ENCODE measurements around the gene BRINP1.
A peak's percentile ranks its signal among the peaks of the same experiment; 100 is the strongest.

BRINP1 gene

DNA sequence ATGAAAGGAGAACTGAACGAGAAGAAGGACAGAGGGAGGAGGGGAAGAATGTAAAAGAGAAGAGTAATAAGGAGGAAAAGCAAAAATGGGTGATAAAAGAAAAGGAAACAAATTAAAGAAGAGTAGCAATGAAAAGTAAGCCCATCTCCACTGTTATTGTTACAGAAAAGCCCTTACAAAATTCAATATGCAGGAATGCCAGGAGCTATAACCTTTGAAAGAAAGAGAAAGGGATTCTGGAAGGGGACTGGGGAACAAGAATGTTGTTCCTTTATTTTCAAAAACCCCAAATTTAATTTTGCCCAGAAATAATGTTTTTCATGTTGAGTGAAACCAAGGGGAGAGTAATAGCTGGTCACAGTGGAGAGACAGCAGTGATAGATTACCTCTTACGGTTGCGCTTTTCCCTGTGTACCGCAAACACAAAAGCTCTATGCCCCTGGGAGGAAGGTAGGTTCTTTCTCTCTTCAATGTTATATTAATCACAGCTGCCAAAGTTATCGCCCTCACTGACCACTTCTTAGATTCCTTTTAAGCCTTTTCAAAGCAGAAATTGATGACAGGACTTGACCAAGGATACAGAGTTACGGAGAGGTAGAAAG is 86.7 kb downstream of the BRINP1 start:
- DNase-seq (ENCODE audit: low read depth, low spot score), result no peak

DNA sequence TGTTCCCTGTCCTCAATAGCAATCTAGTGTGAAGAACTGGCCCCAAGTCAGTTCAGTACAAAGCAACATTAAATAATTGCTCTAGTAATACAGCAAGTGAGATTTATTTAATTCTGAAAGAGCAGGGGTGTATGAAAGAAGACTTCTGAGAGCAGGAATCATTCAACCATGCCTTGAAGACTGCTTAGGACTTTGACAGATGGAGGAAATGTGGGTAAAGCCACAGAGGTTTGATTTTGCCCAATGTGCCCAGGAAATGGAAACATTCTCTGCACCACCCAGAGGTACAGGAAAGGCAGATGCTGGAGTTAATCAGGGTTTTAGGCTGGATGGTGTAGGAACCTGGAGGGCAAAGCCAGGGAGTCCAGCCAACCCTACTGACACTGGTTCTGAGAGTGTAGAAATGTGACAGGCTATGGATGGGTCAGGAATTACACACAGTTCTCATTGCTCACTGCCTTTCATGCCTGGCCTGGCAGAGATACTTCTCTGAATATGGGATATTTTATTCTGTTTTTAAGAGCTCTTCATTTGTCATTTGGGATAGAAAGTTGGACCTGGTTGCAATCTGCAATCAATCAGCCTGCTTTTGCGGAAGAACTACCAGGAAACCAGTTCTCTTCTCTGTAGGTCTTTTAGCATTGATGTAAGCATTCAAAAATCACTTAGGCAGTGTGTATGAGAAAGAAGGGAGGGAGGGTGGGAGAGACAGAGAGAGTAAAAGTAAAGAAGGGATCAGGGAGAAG is 88.3 kb downstream of the BRINP1 start:
- no peak for DNase-seq (ENCODE audit: low read depth, low spot score)

DNA sequence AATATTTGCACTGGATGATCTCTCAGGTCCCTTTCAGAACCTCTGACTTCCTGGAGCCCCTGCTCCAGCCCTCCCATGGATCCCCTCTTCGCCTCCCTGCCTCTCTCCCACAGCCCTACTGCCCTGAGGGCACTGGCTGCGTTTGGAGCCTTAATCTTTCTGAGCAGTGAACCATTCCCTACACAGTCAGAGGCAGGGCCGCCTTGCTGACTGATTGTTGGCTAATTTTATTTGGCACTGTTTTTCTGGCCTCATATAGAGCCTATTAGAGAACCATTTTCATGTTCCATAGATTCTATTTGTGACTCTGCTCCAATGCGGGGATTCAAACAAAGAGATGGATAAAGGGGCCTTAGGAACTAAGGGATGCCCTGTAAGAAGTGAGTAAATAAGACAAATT is 91.1 kb downstream of the BRINP1 start:
- peak; percentile 80 for DNase-seq (ENCODE audit: low read depth, low spot score)

DNA sequence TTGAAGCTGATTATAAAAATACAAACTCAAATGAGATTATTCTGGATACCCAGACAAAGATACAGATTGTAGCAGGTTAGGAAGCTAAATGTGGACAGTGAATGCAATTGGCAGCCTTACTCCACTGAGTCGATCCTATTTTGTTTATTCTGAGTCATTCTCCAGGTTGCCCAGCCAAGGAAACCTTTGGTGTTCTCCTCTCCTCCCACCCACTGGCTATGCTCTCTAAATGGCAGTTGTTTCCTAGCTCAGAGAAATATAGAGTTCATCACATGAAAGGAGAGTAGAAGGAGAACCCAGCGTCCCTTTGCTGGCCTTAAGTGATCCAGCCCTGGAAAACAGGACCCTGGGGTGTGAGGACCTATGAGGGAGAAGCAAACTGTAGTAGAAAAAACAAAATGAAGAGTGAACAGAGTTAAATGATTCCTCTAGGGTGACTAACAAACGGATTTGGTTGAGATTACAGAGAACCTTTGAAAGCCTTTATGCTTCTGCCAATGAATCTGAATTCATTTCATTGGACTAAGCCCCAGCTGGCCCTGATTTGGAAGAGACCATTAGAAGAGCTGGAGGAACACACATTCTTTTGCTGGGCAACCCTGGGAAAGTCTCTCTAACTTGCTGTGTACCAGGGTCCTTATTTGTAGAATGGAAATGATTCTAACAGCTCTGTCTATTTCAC is 95.1 kb downstream of the BRINP1 start:
- no peak for DNase-seq (ENCODE audit: low read depth, low spot score)

DNA sequence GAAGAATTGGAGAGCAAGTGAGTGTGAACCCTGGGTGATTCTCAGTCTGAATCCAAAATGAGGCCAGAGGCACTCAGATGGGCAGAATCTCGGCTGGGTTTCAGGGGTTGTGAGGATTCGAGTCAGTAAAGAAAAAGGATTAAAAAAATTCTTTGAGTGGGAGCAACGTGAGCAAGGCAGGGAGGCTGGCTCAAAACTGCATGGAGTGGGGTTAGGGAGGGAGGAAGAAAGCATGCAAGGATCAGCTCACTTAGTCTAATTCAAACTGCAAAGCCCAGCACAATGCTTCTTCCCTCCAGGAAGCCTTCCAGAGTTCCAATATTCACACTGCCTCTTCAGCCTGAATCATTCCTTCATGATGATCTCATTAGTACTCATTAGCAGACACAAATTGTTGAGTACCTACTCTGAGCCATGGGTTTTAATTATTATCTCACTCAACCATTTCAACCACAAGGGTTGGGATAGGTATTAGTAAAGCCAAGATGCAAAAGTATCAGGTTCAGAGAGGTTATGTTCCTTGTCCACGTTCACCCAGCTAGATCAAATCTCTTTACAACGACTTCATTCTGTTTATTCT is 95.8 kb downstream of the BRINP1 start:
- DNase-seq (ENCODE audit: low read depth, low spot score), result no peak

DNA sequence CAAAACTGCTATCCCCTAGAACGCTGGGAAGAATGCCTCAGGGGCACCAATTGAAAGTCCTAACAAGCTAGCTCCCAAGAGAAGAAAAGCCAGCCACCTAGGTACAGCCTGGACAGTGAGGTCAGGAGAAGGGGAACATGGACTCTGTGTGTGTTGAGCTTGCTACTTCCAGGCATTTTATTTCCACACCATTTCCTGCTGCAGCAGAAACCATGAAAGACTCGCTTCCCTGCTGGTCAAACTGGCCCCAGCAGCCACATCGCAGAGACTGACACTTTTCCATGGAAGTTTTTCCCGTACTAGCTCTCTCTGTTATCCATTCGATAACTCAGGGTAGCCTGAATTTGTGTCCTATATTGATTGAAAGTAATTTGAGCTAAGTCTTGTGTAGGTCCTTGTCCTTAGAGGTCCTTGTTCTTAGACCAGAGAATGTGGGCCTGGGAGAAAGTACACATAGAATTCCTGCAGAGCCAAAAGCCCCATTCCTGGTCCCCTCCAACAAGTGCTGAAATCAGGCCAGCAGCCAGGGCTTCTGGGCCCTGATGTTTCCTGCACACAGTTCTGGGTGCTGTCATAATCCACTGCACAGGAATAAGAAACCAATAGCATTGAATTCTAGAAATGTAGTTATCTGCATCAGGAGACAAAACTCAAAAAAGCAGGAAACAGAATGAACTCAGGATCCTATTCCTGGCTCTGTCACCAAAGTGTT is 96.6 kb downstream of the BRINP1 start:
- peak; percentile 15 for DNase-seq (ENCODE audit: low read depth, low spot score)

DNA sequence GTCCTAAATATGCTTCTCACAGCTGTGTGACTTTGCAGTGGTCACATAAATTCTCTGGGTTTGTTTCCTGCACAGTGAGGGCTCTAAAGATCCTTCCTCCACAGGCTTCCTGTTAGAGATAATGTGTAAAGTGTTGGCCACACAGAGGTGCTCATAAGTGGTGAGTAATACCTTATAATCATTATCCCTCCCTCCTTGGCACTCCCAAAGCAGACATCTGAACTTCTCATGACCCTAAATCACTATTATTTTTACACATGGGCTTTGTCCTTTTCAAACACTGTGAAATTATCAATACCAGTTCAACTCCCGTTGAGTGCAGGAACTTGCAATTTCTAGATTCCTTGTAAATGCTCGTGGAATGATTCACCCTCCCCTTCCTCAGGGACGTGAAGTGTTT is 100.2 kb downstream of the BRINP1 start:
- DNase-seq (ENCODE audit: low read depth, low spot score), result no peak

DNA sequence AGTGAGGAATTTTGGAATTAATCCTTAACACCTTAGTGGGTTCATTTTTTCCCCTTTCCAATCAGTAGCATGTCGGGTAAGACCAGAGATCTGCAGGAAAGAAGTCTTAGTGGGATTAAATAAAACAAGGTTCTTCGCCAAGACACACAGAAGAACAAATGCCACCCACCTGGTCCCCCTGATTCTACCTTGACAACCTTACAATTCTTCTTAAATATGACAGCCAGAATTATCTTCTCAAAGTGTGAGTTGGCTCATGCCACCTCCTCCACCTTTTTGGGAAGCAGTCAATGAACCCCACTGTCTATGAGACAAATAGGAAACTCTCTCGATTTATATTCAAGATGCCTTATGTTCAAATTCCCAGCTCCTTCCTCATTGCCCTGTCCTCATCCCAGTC is 105.1 kb downstream of the BRINP1 start:
- DNase-seq (ENCODE audit: low read depth, low spot score), result no peak

DNA sequence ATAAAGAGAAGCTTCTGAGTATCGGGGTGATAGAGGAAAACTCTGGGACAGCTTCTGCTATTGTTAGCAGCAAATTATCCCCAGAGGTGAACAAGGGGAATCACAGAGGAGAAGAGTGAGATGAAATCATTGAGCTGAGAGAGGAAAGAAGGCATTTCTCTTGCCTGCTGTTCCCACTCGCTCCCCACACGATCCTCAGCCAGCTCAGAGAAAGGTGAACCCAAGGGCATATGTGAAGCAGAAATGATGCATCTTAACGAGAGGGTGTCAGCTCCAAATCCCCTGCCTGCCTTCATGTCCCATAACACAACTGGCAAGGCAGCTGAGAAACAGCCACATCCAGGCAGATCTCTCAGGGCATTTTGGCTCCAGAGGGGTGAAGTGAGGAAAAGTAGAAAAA is 111.6 kb downstream of the BRINP1 start:
- DNase-seq (ENCODE audit: low read depth, low spot score), result no peak

DNA sequence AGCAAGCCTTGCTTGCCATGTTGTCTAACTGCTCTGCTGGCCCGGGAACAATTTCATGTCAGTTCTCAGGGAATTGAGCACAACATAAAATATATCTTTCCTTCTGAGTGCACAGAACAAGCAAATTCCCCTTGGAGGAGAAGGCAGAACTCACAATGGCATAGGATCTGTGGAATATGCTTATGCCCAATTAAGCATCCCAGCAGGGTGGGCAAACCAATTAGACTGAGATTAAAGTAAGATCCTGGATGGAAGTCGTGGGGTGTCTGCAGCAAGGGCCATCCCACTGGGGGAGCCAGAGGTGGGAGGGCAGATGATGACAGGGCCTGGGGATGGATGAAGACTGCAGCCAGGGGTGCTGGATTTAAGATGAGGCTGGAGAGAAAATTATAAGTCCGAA is 114.1 kb downstream of the BRINP1 start:
- DNase-seq (ENCODE audit: low read depth, low spot score), result no peak

DNA sequence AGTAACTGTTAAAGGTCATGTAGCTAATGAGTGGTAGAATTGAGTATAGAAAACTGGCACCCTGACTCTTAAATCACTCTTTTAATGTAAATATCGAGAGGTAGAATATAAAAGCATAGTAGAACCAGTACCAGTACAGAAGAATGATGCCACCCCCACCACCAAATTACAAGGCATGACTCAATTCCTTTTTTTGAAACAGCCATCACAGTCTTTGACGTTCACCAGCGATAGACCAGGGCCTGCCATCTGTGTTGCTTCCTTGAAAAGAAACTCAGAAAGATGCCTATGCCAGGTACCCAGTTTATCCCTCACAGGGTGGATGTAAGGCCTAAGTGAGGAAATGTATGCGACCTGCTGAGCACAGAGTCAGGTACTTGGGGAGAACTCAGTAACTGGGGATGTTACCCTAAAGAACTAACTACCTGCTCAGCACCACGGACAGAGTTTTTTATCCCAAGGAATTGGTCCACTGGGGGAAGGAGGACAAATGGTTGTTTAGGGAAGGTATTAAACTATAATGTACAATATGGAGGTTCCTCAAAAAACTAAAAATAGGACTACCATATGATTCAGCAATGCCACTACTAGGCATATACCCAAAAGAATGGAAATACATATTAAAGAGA is 116.5 kb downstream of the BRINP1 start:
- DNase-seq (ENCODE audit: low read depth, low spot score), result no peak

DNA sequence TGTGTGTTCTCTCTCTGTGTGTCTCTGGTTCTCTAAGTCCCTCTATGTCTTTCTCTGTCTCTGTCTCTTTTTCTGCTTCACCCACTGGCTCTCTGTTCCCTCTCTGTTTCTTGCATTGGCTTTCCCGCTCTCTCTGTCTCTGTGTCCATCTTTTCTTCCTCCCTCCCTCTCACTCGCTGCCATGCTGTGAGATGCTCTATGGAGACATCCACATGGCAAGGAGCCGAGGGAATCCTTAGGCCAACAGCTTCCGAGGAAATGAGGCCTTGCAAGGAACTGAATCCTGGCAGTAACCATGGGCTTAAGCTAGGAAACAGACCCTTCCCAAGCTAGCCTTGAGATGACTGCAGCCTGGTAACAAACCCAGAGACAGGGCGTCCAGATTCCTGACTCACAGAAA is 117.3 kb downstream of the BRINP1 start:
- no peak for DNase-seq (ENCODE audit: low read depth, low spot score)

DNA sequence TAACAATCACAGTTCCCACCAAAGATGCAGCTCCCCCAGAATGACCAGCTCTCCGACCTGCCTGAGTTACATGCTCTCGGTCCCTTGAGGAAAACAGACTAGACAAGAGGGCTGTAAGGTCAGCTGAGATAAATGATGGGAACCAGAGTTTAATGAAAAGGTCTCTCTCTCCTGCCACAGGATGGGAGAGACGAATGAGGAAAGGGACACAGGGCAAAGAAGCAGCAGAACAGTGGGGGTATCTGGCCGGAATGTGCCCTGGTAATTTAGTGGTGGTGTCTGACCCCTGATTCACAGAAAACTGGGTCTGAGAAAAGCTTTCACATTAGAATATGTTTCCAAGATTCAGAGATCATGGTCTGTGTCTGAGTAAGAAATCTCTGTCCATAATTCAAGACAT is 118.5 kb downstream of the BRINP1 start:
- no peak for DNase-seq (ENCODE audit: low read depth, low spot score)

DNA sequence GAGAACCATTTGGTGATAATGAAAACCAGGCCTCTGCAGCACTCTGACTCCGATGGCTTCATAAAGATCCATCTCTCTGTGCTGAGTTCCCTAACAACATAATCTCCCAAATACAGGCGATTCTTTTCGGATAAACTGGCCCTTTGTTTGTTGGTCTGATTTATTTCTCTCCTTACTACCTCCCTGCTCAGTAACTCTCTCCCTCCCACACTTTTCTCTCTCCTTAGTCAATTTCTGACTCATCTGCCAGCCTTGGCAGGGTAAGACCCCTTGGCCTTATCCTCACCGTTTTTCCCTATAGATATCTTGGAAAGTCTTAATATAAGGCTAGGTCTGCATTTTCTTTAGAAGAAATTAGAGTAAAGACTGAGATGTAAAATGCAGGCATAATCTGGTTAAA is 128.7 kb downstream of the BRINP1 start:
- no peak for DNase-seq (ENCODE audit: low read depth, low spot score)

DNA sequence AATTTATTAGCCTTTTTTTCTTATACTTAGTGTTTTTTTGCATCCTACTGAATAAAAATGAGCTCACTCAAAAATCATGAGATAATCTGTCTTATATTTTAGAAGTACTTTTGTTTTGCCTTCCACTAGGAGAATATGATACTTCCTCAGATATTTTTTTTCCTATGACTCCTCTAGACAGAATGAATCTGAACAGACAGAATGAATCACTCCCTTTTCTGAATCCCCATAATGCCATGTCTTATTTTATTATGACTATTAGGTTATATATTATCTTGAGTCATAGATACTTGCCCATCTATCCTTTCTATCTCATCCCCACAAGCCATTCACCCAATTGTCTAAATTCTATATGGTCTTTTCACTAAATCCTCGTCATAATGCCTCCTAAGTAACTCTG is 134.6 kb downstream of the BRINP1 start:
- no peak for DNase-seq (ENCODE audit: low read depth, low spot score)

DNA sequence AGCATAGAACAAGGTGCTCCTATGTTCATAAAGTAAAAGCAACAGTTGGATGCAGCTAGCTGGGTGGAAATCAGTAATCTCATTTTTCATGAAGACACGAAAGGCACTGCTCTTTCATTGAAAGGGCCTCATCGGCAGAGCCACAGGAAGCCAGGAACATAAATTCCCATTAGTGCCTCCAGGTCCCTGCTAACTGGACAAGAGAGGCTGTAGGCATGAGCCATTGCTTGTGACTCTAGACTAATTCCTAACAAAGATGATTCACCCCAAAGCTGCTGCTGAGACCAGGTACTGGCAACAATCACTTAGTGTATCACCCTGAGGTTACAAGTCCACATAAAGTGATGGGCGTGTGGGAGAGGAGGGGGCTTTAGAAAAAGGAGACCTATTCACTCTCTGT is 141.8 kb downstream of the BRINP1 start:
- DNase-seq (ENCODE audit: low read depth, low spot score), result no peak

DNA sequence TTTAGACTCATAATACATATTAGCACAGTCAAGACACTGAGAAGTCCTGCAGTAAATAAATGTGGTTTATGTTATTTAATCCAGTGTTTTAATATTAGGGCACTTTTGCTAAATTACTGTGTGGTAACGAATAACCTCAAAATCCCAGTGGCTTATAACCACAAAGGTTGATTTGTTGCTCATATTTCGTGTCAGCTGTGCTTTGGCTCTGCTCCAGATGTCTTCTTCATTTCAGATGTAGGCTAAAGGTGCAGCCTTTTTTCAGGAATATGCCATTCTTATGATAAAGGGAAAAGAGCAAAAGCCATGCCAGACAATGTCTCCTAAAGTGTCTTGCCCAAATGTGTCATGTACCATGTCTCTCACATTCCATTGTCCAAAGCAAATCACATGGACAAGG is 144.8 kb downstream of the BRINP1 start:
- DNase-seq (ENCODE audit: low read depth, low spot score), result no peak

DNA sequence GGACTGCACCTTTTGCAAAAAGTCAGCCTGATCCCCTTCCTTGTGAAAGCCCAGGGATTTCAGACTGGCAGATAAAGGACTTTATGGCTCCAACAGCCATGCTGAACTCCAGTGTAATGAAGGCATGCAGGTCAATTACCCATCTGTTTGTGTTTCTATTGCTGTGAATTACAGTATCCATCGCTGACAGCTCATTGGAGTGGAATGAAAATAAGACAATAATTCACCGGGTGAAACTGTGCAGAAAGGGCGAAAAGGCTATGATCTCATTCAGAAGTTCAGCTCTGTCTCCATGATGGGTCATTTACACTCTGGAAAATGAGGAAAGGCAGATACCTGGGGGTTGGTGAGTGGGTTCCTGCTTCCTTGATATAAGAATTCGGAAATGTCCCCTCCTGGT is 148.0 kb downstream of the BRINP1 start:
- DNase-seq (ENCODE audit: low read depth, low spot score), result no peak

DNA sequence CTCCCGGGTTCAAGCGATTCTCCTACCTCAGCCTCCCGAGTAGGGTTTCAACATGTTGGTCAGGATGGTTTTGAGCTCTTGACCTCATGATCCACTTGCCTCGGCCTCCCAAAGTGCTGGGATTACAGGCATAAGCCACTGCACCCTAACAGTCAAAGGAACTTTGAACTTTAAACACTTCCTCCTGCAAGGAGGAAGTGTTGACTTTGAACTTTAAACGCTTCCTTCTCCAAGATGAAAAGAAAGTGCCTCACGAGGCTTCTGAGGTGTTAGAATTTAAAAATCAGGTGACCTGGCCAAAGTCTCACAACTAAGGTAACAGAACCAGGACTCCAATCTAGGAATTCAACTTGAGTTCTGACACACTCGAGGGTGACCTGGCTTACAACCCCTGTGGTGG is 150.9 kb downstream of the BRINP1 start:
- DNase-seq (ENCODE audit: low read depth, low spot score), result no peak

DNA sequence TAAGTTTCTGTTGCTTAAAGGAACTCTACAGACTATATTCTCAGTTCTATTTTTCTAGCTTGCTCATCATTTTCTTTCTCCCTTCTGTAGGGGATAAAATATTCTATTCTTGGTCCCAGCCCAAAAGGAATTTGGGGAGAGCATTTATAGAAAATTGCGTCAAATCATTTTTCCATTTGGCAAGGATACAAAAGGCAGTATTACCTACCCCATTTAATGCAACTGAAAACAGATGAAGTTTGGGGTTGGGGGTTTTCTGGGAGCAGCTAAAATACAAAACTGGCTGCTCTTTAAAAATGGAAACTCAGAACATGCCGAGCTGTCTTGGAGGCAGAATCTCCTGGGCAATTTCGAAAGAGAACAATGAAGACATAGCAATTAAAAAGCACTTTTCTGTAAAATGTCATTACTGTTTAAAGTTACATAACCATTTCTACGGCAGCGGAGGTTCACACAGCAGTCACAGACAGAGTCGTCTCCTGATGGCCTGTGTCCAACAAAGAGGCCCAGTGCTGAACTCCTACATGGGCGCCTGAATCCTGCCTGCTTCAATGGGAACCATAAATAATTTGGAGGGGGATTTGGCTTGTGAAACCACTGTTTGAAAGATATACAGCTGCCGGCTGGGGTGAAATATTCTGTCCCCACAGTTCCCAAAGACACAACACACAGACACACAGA is 152.4 kb downstream of the BRINP1 start:
- DNase-seq (ENCODE audit: low read depth, low spot score), result no peak

DNA sequence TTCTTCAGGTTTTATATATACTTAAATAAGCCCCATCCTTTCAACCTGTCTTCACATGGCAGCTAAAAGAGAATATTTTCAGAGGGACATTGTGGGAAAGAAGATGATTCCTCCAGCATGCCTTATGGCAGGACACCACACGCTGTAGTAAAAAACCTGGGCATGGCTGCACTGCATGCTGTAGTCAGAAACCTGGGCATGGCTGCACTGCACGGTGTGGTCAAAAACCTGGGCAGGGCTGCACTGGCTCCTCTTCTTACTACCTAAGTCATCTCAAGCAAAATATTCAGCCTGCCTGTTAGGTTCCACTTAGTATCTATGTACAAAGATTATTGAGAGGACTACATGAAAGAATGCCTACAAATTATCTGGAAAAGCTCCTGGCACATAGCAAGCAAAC is 153.6 kb downstream of the BRINP1 start:
- DNase-seq (ENCODE audit: low read depth, low spot score), result no peak

Measured in ELF-1 (cell line).